ENCODE measurements around the gene PPM1F.

The PPM1F gene

DNA sequence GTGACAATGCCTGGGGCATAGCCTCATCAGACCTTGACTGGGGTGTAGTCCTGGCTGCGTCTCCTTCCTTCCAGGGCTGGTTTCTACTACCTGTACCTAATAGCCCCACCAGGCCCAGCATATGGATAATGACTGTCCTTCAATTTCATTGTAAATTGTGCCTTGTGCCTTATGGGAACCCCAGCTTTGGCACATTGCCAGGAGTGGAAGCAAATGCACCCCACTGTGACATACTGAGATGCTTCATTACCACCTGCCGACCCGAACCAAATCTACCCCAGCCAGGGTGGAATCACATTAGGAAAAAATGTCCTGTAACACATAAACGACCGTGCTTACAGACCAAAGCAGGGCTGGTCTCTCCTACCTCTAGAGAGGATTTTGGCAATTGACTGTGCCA, 22.6 kb upstream of the PPM1F start:
- no peak for FAIRE-seq

DNA sequence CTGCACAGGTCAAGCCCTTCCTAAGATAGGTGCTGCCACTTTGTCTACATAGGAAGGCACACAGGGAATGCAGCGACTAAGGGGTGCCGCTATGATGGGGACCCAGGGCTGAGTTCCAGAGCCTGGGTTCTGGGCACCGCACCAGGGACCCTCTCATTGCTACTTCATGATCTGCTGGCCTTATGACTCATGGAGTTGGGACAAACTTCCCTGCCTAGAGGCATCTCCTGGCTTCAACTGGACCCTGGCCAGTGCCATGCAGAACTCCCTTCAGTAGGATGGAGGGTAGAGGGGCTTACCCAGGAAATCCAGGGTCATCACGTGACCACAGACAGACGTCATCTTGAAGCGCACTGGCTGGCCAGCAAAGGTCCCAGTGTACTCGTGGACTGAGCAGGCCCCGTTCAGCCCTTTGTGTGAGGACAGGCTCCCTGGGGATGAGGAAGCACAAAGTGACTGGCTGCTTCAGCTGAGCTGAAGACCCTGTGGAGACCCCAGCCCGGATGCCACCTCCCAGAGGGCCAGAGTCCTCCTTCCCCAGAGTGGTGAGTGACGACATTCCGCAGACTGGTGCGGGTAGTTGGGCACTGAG, 21.5 kb upstream of the PPM1F start:
- FAIRE-seq = no peak

DNA sequence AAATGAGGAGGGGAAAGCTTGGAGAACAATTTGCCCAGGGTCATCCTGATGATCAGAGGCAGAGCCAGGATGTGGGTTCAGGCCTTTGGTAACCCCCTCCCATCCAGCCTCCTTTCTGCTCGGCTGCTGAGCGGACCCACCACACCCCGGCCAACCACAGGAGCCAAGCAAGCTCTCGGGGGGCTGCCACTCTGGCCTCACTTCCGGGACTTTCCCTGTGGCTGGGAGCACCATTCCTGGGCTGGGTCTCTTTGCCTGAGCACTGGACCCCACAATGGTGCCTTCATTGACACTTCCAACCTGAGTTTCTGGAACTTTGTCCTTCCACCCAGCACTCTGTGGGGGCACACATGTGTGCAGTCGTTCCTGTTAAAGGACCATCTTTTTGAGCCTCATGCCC, 20.2 kb upstream of the PPM1F start:
- FAIRE-seq = no peak

DNA sequence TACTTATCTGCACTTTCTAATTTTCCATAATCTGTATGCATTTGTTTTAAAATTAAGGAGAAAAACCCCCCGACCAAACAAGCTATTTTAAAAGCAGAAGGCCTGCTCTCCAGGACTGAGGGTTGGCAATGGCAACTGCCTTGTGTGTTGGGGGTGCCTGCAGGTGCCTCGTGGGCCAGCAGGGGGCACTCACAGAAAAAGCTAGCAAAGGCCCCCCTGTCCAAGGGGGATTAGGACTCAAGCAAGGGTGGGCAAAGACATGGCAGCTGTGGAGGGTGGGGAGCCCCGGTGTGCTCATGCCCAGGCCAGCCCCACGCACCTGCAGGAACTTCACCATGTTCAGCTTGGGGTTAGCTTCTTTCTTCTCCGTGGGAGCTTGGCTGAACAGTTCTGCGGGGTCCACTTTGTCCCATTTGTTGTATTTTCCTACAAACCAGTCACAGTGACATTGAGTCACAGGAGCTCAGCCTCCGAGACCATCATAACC, 19.7 kb upstream of the PPM1F start:
- no peak for FAIRE-seq

DNA sequence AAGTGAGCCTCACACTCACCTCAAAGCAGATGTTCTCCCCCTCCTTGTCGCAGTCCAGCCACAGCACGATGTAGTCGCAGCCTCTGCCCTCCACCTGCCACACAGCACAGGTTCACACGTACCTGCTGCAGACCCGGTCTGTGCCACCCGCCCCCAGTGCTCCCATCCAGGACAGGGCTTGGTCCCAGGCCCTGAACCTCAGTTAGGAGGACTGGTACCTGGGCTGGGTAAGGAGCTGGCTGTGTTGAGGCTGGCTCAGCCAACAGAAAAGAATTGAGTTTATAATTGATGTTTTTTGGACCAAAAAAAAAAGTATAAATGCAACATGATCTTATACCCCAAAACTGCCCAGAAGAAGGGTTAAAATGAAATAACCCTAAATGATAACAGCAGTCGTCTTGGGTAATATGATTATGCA, 19.2 kb upstream of the PPM1F start:
- no peak for FAIRE-seq

DNA sequence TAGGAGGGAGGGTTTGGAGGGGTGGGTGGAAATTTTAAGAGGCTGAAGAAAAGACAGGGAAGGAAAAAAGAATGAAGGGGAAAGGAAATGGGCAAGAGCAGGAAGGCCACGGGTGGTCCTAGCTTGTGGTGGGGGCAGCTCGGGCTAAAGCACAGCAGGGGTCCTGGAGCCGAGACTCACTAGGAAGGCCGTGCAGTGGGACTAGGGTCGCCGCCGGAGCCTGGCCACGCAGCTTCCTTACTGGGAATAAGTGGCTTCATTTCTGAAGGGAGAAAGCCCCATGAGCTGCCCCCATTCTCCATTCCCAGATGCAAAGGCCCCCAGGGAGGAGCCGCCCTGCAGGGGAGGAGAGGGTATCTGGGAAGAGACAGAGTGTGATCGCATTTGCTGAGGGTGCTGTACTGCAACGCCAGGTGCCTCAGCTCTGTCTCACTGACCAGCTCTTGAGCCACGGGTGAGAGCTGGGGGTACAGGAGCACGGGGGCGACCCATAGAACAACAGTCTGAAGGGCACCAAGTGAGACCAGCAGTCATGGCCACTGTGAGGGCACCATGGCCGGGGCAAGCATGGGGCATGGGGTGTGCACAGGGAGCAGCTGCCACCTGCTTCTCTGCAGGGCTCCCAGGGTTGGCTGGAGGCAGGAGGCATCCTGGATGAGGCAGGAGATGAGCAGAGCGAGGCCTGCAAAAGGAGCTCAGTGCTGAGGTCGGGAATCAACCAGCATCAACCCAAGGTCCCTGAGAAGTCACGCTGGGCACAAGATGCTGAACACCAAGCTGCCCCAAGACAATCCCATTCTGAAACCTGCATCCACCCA, 18.4 kb upstream of the PPM1F start:
- FAIRE-seq = no peak

DNA sequence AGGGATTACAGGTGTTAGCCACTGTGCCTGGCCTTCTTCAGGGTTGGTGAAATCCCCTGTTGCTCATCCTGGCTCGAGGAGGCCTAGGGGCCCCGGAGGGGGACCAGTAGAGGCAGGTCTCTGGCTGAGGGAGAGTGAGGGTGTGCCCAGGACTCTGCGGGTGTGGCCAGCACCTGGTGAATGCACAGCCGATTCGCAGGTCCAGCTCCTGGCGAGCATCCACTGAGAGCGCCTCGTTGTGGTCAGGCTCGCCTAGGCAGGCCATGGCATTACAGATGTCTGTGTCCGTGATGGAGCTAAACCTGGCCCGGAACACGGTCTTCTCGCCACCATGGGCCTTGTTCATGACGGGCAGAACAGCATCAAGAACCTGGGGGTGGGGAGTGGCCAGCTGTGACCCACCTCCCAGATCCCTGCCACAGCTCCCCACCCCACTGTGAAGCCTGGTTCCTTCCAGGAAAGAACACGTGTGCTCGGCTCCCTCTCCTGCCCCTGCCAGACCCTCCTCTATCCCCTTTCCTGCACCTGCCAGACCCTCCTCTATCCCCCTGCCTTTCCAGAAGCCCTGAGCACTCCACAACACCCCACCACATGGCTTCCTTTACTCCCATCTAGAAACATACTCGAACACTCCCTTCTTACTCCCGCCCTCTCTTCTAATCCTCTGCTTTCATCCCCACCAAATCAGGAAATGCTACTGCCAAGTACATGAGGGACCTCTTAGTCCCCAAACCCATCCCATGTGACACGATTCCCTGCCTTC, 17.6 kb upstream of the PPM1F start:
- no peak for FAIRE-seq

DNA sequence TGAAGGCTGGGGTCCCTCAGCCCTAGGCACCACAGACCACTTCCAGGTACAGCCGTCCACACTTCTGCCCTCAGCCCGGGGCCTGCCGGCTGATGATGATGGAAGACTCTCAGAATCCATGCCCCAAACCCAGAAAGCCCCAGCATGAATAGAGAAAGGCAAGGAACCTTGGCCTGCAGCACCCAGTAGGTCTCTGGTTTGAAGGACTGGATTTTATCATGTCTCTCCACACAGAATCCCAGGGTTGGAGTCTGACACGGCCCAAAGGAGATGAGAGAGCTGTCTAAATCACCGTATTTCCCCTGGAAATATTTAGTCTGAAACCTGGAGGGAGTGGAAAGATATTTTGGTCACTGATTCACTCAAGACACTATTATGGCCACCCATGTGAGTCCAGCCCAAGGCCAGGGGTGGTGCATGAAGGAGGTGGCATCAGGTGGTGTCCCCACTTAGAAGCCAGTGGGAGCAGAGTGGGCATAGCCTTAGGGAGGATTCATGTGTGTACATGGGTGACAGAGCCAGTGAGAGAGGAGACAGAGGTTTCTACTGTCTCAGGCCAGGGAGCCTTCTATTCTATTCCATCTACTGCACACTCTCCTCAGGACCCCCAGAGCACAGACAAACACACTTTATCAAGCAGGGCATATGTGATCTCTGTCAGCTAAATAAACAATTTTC, 15.9 kb upstream of the PPM1F start:
- no peak for FAIRE-seq

DNA sequence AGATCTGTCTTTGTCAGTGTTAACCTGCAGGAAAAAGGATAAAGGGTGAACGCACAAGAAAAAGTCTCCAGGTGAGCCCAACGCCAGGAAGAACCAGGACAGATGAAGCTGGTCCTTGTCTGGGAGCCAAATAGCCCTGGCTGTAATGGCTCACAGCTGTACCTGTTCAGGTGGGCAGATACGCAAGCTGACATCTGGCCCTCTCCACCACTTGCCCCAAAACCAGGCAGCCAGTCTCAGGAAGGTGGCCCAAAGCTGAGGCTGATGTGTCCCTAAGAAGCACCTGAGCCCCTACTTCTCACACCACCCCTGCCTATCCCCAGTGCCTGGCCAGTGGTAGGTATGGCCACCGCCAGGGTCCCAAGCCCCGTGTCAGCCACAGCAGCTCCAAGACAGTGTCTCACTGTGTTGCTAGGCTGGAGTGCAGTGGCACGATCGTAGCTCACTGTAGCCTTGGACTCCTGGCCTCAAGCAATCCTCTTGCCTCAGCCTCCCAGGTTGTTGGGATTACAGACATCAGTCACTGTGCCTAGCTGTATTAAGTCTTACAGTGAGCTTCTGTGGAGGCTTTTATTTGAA, 15.1 kb upstream of the PPM1F start:
- FAIRE-seq = no peak

DNA sequence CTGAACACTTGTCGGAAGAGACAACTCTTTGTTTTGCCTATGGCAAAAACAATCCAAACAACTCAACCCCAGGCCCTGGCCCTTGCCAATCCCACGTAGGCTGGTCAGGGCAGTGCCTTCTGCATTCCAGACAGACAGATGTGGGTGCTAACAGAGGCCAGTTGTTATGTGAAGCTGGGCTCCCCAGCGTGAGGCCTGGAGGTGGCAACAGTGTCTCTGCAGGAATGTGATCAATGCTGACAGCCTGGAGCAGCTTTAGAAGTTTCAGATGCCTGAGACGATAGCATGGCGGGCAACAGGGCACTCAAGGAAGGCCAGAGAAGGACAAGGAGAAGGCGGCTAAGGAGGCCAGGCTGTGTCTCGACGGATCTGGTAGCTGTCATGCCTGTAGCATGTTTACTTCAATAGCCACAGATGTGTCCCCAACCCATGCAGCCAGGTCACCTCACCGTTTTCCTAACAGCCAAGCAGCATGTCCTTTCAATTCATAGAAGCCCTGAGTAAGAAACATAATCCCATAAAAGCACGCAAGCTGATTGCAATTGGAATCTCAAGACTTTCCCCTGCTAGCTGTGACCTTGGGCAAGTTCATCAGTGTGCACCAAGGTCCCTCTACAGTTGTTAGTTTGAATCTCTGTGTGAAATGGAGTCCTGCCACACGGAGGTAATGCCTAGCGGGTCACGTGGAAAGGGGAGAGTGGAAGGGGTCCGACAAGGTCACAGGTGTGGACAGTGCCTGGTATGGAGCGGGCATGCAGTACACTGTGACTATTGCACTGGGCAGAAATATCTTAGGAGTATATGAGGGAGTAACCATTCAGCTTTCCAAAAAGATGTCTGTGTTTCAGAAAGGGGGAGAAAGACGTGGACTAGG, 14.2 kb upstream of the PPM1F start:
- no peak for FAIRE-seq

DNA sequence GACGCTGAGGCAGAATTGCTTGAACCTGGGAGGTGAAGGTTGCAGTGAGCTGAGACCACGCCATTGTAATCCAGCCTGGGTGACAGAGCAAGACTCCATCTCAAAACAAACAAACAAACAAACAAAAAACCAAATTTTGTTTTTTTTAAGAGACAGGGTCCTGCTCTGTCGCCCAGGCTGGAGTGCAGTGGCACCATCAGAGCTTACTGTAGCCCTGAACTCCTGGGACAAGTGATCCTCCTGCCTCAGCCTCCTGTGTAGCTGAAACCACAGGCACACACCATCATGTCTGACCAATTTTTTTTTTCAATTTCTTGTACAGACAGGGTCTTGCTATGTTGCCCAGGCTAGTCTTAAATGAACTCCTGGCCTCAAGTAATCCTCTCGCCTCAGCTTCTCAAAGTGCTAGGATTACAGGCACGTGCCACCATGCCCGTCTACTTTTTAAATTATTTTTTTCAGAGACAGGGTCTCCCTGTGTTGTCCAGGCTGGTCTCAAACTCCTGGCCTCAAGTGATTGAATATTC, 13.2 kb upstream of the PPM1F start:
- no peak for FAIRE-seq

DNA sequence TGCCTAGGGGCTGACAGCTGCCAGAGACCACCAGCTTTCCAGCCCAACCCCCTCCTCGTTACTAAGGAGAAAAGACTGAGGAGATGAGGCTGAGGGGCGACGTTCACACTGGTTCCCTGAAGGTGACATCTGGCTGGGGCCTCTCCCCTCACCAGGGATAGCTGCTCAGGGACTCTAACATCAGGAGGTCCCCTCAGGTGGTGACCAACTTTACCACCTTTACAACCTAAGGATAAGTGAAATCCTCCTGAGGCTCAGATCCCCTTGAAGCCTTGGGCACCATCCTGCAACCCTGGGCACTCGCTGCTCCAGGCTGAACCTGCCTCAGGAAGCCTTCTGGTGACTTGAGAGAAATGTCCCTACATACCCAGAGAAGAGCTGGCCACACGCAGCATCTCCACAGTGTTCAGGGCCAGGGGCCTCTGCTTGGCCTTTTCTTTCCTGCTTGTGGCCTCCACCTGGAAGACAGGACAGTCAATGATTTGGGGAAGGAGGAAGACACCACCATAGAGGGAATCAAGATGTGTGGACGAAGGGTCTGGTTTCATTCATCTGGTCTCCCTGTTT, 12.4 kb upstream of the PPM1F start:
- FAIRE-seq = no peak

DNA sequence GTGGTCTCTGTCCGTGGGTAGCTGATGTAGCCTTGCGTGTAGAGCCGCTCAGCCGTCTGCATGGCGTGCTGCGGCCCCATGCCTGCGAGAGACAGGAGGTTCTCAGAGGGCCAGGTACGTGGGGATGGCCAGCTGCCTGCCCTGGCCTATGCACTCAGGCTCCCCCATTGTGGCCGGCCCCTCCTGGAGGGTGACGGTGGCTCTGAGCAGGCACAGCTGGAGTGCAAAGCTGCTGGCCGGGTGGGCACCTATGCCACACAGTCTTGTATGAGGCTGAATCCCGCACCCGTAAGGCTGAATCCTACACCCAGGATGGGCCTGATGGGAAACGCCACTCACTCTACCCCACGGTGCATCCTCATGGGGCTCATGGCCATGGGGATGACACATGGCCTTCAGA, 11.6 kb upstream of the PPM1F start:
- no peak for FAIRE-seq

DNA sequence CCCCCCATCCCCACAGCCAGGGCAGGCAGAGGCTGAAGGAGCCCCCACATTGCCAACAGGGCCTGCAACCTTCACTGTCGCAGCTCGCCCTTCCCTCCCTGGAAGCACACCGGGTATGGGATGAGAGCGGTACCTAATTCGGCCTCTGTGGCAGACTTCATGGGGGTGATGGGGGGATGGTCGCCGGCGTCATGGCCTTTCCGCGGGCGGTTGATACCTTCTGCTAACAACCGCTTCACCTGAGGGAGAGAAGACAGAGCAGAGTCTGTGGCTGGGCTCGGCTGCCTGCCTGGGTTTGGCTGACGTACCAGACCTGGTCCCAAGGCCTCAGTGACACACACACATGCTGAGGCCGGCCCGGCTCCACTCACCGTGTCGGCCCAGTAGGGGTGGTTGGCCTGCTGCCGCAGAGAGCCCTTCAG, 11.2 kb upstream of the PPM1F start:
- no peak for FAIRE-seq

DNA sequence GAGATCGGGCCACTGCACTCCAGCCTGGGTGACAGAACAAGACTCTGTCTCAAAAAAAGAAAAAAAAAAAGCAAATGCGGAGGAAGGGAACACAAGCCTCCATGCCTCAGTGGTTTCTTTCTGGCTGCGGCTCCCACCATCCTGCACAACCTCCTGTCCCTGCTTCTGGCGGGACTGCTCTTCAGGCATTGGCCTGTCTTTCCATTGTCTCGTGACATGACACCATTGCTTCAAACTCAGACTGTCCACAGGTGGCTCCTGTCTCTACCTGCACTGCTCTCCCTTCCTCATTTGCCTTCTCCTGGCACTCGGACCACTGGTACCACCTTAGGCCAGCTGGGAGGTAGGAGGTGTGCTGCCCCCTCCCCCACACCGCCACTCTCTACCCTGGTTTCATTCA, 10.6 kb upstream of the PPM1F start:
- no peak for FAIRE-seq

DNA sequence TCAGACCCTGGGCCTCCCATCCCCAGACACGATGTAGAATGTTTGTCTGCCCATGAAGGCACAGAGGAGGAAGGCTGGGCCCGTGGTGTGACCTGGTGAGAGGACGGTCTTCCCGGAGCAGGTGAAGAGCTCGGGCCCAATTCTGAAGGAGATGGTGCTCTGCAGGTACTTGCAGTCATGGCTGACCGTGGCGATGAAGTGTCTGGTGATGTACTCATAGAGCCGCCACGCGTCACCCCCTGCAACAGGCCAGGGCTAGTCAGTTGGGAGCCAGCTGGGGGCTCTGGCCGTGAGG, 10.0 kb upstream of the PPM1F start:
- no peak for FAIRE-seq

DNA sequence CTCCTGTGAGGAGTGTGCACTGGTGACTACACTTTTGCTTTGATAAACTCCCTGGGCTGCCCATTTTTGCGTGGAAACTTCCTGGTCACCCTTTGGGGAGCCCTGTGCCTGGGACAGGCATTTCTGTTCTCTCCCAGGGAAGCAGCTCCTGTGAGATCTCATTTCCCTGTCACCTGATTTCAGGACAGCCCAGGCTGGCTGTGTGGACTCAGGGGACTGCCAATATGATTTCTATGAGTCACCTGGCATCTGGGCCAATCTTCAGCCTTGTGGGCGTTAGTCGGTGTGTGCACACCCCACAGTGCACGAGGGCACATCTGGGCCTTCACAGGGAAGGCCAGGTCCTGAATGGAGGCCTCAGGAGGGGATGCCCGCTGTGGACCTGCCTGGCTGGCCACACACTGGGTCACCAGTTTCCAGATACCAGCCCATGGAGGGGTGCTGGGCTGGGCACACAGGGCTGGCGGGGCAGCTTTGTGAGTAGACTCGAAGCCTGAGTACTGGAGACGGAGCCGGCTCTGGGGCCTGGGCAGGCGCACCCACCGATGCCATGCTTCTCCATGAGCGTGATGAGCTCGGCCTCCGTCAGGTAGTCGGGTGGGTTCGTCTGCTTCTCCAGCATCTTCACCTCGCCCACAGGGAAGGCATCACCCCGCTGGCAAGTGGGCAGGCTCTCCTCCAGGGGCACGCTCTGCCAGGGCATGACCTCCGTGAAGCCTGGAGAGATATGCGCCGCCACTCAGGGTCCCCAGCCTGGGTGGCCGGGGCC, 9.4 kb upstream of the PPM1F start:
- FAIRE-seq = no peak

DNA sequence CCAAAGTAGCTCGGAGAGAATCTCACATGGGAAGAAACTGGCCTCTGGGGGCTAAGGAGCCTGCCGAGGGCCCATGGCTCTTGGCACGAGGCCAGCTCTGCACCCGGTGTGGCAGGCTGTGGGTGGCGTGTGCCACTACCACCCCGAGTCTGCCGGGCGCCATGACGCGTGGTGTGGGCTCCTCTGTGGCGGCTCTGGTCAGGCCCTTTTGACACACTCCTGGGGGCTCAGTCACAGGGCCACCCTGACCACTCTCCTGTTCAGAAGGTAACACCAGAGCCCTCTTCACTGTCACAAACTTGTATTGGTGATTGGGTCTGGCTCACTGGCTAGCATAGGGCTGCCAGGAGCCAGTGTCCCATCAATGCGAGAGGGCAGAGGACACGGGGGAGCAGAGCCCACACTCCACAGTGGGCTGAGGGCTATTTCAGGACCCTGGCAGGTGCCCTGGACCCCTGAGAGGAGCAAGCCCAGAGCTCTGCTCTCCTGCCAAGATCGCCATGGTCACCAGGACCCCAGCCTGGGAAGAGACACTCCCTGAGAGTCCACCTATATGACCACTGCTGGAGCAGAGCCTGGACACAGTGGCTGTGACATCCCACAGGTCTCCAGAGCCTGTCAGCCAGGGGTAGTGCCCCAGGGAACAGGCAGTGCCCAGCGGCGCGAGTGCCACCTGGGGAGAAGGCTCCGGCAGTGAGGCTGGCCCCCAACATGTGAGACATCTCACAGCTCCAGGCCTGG, 8.6 kb upstream of the PPM1F start:
- no peak for FAIRE-seq

DNA sequence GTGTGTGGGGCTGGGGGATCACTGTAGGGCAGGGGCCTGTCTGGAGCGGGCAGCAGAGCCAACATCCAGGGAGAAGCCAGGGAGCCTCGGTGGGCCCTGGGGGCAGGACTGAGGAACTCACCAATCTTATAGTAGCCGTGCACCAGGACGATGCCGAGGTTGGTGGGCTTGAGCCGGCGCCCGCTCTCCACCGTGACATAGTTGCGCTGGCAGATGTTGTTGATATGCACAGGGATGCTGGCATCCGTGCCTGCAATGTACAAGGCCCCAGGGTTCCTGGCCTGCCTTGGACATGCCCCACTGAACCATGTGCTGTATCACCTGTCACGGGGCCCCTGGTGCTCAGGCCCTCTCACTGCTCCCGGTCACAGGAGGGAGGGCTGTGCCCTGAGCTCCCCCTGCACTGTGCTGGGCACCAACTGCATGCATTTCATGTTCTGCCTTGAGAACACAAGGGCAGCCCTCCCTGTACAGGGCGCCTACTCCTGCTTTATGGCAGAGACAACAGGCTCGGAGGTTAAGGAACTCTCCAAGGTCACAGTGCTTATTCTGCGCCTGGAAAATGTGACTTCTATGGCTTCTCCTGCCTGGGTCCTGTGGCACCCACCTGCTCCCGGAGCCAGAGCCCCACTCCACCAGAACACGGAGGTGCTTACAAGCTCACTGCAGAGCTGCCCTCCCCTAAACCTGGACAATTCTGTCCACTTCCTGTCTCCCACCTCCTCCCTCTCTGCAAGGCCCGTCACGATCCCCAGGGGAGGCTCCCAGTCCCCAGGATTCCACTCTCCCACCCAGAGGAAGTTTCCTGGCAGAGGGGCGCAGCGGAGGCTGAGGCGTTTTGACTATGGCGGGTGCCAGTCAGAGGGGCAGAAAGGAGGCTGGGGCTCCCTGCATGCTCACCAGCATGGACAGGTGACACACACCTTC, 7.8 kb upstream of the PPM1F start:
- no peak for FAIRE-seq

Data from endometrium (tissue), 2 donors.